HepG2 (cell line): ENCODE results near the gene TRIM10. TPM values are rescaled to one million over a fixed set of nuclear protein-coding genes. Genes with fewer than 3 reads are reported as not detected.

Experiments
- HNF1B ChIP-seq: sonication (generic); formaldehyde crosslinking; IDR thresholded peaks from 2 replicates; pipeline ENCODE4 v1.5.1; 2020; ENCODE audit warnings: mild to moderate bottlenecking, moderate library complexity, missing genetic modification reagents
- HNRNPK ChIP-seq: fragments of 200-400 bp; formaldehyde crosslinking; IDR thresholded peaks from 2 replicates; pipeline ENCODE4 v1.6.1; 2018; ENCODE audit warnings: low read length, low read depth, moderate library complexity, mild to moderate bottlenecking; ENCODE audit not compliant: poor library complexity, severe bottlenecking
- IKZF5 ChIP-seq: IDR thresholded peaks from 2 replicates; pipeline ENCODE4 v1.6.1; 2018; ENCODE audit warnings: missing genetic modification reagents, mild to moderate bottlenecking, missing compliant biosample characterization
- IRF1 ChIP-seq: sonication (generic); formaldehyde crosslinking; IDR thresholded peaks from 2 replicates; pipeline ENCODE4 v1.4.0; 2020; ENCODE audit warnings: low read depth, mild to moderate bottlenecking, missing genetic modification reagents
- KAT7 ChIP-seq: IDR thresholded peaks from 2 replicates; pipeline ENCODE4 v1.6.1; 2018; ENCODE audit warnings: borderline replicate concordance, missing compliant biosample characterization
- KLF13 ChIP-seq: sonication (generic); formaldehyde crosslinking; IDR thresholded peaks from 2 replicates; pipeline ENCODE4 v1.4.0; 2020; ENCODE audit warnings: mild to moderate bottlenecking, missing genetic modification reagents
- MTA3 ChIP-seq: sonication (generic); formaldehyde crosslinking; IDR thresholded peaks from 2 replicates; pipeline ENCODE4 v1.4.0; 2020; ENCODE audit warnings: missing genetic modification reagents
- PBX3 ChIP-seq: sonication (generic); formaldehyde crosslinking; IDR thresholded peaks from 2 replicates; pipeline ENCODE4 v1.8.1; 2023; ENCODE audit warnings: missing genetic modification reagents, inconsistent platforms, borderline replicate concordance
- PHF5A ChIP-seq: IDR thresholded peaks from one replicate; pipeline ENCODE4 v1.6.1; 2018; ENCODE audit warnings: low read depth, missing genetic modification reagents; ENCODE audit not compliant: unreplicated experiment
- PLSCR1 ChIP-seq: sonication (generic); formaldehyde crosslinking; IDR thresholded peaks from 2 replicates; pipeline ENCODE4 v1.5.0; 2020; ENCODE audit warnings: missing genetic modification reagents, mild to moderate bottlenecking, borderline replicate concordance
- RBM22 ChIP-seq: fragments of 200-400 bp; formaldehyde crosslinking; optimal IDR thresholded peaks from 2 replicates; pipeline ENCODE3; 2017; ENCODE audit warnings: mild to moderate bottlenecking, low read length, moderate library complexity
- REL ChIP-seq: sonication (generic); formaldehyde crosslinking; conservative IDR thresholded peaks from 2 replicates; pipeline ENCODE4 v1.8.0; 2022; ENCODE audit warnings: mild to moderate bottlenecking, missing genetic modification reagents, moderate library complexity
- ZIK1 ChIP-seq: sonication (generic); formaldehyde crosslinking; IDR thresholded peaks from 2 replicates; pipeline ENCODE4 v1.5.0; 2020; ENCODE audit warnings: mild to moderate bottlenecking, low read depth, missing genetic modification reagents, borderline replicate concordance
- ZNF230 ChIP-seq: sonication (generic); formaldehyde crosslinking; IDR thresholded peaks from 2 replicates; pipeline ENCODE4 v1.4.0; 2020; ENCODE audit warnings: mild to moderate bottlenecking, missing genetic modification reagents
- ZNF350 ChIP-seq: sonication (generic); formaldehyde crosslinking; IDR thresholded peaks from 2 replicates; pipeline ENCODE4 v1.4.0; 2020; ENCODE audit warnings: mild to moderate bottlenecking, low read depth, missing genetic modification reagents, borderline replicate concordance
- ZNF382 ChIP-seq: sonication (generic); formaldehyde crosslinking; IDR thresholded peaks from 2 replicates; pipeline ENCODE4 v1.5.0; 2020; ENCODE audit warnings: missing genetic modification reagents, mild to moderate bottlenecking, borderline replicate concordance
- ZNF576 ChIP-seq: sonication (generic); formaldehyde crosslinking; IDR thresholded peaks from 2 replicates; pipeline ENCODE4 v1.4.0; 2020; ENCODE audit warnings: mild to moderate bottlenecking, missing genetic modification reagents
- ZNF674 ChIP-seq: sonication (generic); formaldehyde crosslinking; IDR thresholded peaks from 2 replicates; pipeline ENCODE4 v1.5.0; 2020; ENCODE audit warnings: low read depth, mild to moderate bottlenecking, missing genetic modification reagents
- ZNF713 ChIP-seq: sonication (generic); formaldehyde crosslinking; IDR thresholded peaks from 2 replicates; pipeline ENCODE4 v1.4.0; 2020; ENCODE audit warnings: mild to moderate bottlenecking, missing genetic modification reagents
- ZNF740 ChIP-seq: sonication (generic); formaldehyde crosslinking; IDR thresholded peaks from 2 replicates; pipeline ENCODE4 v1.4.0; 2020; ENCODE audit warnings: missing genetic modification reagents
- polyA plus RNA-seq, 8 experiments: library from polyadenylated mRNA; depleted of rRNA in 3 of 8; stranded (reverse) in 7 of 8; unstranded in 1 of 8; fragments of >200 nt; fragmentation: Illumina TruSeq in 4 of 8; extraction: Trizol in 4 of 8; gene quantifications; 2 replicates each; pipeline versions ENCODE4 v1.2.1 to v1.2.3, GENCODE V29; 2011 to 2016; ENCODE audit warnings: low read depth in 4 of 8, missing spikeins in 1 of 8, mixed read lengths in 1 of 8; ENCODE audit not compliant: insufficient read depth in 1 of 8
- total RNA-seq, 5 experiments: library from RNA; depleted of rRNA; stranded (reverse); fragments of >200 nt; fragmentation: Illumina TruSeq; extraction: Trizol; gene quantifications; 2 replicates each; pipeline ENCODE4 v1.2.3, GENCODE V29; 2016; ENCODE audit warnings: low read depth in 1 of 5

The TRIM10 gene
- total and polyA plus RNA-seq, 2 of the 13 experiments (the other 11 are each of a cell fraction or from before 2014, with no cell fraction given) = 4.1 to 6.8 TPM

- TF ChIP-seq KAT7 (CRISPR knock-in tag) (no peak), KLF13 (CRISPR knock-in tag) (no peak), ZNF674 (0 out of 2 replicates have a peak, but pooled peaks have one; percentile 52), REL (CRISPR knock-in tag) (peak; percentile 64; the same call in 1 of the 2 replicates), ZNF713 (CRISPR knock-in tag) (no peak), IKZF5 (CRISPR knock-in tag) (peak; percentile 81), MTA3 (CRISPR knock-in tag) (no peak), HNF1B (CRISPR knock-in tag) (peak; percentile 87), IRF1 (CRISPR knock-in tag) (no peak), ZNF382 (no peak), ZNF740 (CRISPR knock-in tag) (no peak), PHF5A (no peak), ZIK1 (peak; percentile 58; the same call in 1 of the 2 replicates), ZNF350 (CRISPR knock-in tag) (peak; percentile 96), PBX3 (no peak), ZNF230 (peak; percentile 86; the same call in 1 of the 2 replicates), ZNF576 (CRISPR knock-in tag) (no peak), PLSCR1 (CRISPR knock-in tag) (no peak), RBM22 (no peak), HNRNPK (no peak)
Measured at GRCh38 chr6:30163090-30163917, 2.3 kb upstream of the TRIM10 start, which contains the start of gene TRIM15 (continued).
